Tracheal epithelial cell (primary cell): ENCODE data around the gene RPS4Y2. TPM values are rescaled to one million over a fixed set of nuclear protein-coding genes. Genes with fewer than 3 reads are reported as not detected.

Experiments used
- total RNA-seq: library from RNA; depleted of rRNA; stranded (reverse); fragments of >200 nt; gene quantifications from 2 replicates; pipeline ENCODE4 v1.2.1, GENCODE V29; 2014

The RPS4Y2 gene
- not detected in 2 replicates for total RNA-seq

GRCh38 chrY:20755808-20756207 lies at the start of gene RPS4Y2:
TSS of gene RPS4Y2 (plus strand) at chrY:20756108. CDS start at chrY:20756164, 56 bp downstream.

Other genes with a start within 250 kb of the RPS4Y2 start
- 12.6 and 19.0 TPM in 2 replicates for gene EIF1AY, start 180.3 kb upstream of the RPS4Y2 start, total RNA-seq